IMR-90 (cell line): Measurements from ENCODE around the gene LDLRAD4. TPM values are rescaled to one million over a fixed set of nuclear protein-coding genes. Genes with fewer than 3 reads are reported as not detected.

Source experiments
- ATAC-seq: fragments of 200-7000 bp; cut with Tn5 transposase; 2 replicates; pipeline ENCODE4 v1.9.1; 2020; ENCODE audit warnings: low read depth, mild to moderate bottlenecking, moderate library complexity
- BruUV-seq: library from RNA; stranded (reverse); fragments of 400-500 nt; replicated peaks from 2 replicates; lab custom pipeline; 2021; lab: Mats Ljungman, UMichigan
- CTCF ChIA-PET: fragments of 300-600 bp; formaldehyde crosslinking; extraction: SDS; loops from one replicate; lab custom pipeline; 2021; ENCODE audit warnings: antibody characterized with exemption; lab: Yijun Ruan, JAX
- POLR2A ChIA-PET: fragments of 300-600 bp; sonication (Branson Sonifier 250); formaldehyde crosslinking; loops from one replicate; lab custom pipeline; 2022; ENCODE audit warnings: antibody characterized with exemption; ENCODE audit not compliant: unreplicated experiment; lab: Charles Lee
- DNase-seq: peaks from one replicate; pipeline ENCODE4 v3.0.0; 2013
- H2AFZ ChIP-seq: replicated peaks from 2 replicates; pipeline ENCODE3; 2013; ENCODE audit warnings: low read length, mild to moderate bottlenecking; ENCODE audit not compliant: poor library complexity
- H2AK5ac ChIP-seq: 2 replicates; pipeline ENCODE4 v1.6.1; 2013; ENCODE audit warnings: low read depth, low read length, inconsistent platforms
- H2AK9ac ChIP-seq: replicated peaks from 2 replicates; pipeline ENCODE3; 2013; ENCODE audit warnings: mild to moderate bottlenecking, low read depth, low read length, moderate library complexity; ENCODE audit not compliant: poor library complexity
- H2BK120ac ChIP-seq: 2 replicates; pipeline ENCODE4 v1.6.1; 2013; ENCODE audit warnings: low read depth, low read length, inconsistent platforms
- H2BK15ac ChIP-seq: 3 replicates; pipeline ENCODE4 v1.6.1; 2013; ENCODE audit warnings: low read depth, low read length, inconsistent platforms
- H2BK20ac ChIP-seq: 2 replicates; pipeline ENCODE4 v1.6.1; 2013; ENCODE audit warnings: low read depth, mild to moderate bottlenecking, inconsistent platforms, low read length, moderate library complexity
- H2BK5ac ChIP-seq: 2 replicates; pipeline ENCODE4 v1.6.1; 2013; ENCODE audit warnings: mild to moderate bottlenecking, low read depth, low read length, inconsistent platforms; ENCODE audit not compliant: poor library complexity, severe bottlenecking
- H3K14ac ChIP-seq: replicated peaks from 2 replicates; pipeline ENCODE4 v1.6.1; 2013; ENCODE audit warnings: low read depth, low read length, inconsistent platforms
- H3K18ac ChIP-seq: 2 replicates; pipeline ENCODE4 v1.6.1; 2013; ENCODE audit warnings: low read depth, low read length, control low read depth
- H3K23ac ChIP-seq: 2 replicates; pipeline ENCODE4 v1.6.1; 2013; ENCODE audit warnings: low read depth, low read length, inconsistent platforms
- H3K27ac ChIP-seq: 2 replicates; pipeline ENCODE4 v1.5.1; 2013; ENCODE audit warnings: mild to moderate bottlenecking, control low read depth, low read length; ENCODE audit not compliant: insufficient read depth
- H3K27me3 ChIP-seq: 2 replicates; pipeline ENCODE4 v1.6.1; 2013; ENCODE audit warnings: low read length; ENCODE audit not compliant: control insufficient read depth, insufficient read depth
- H3K36me3 ChIP-seq: 2 replicates; pipeline ENCODE4 v1.6.1; 2013; ENCODE audit warnings: low read length, mixed read lengths; ENCODE audit not compliant: control insufficient read depth, insufficient read depth
- H3K4ac ChIP-seq: 2 replicates; pipeline ENCODE4 v1.6.1; 2013; ENCODE audit warnings: low read depth, low read length, inconsistent platforms
- H3K4me1 ChIP-seq: 2 replicates; pipeline ENCODE4 v1.6.1; 2013; ENCODE audit warnings: low read length, mixed read lengths; ENCODE audit not compliant: control insufficient read depth, insufficient read depth
- H3K4me2 ChIP-seq: 2 replicates; pipeline ENCODE4 v1.6.1; 2013; ENCODE audit warnings: low read depth, mild to moderate bottlenecking, control low read depth, low read length, moderate library complexity
- H3K4me3 ChIP-seq: 2 replicates; pipeline ENCODE4 v1.5.1; 2013; ENCODE audit warnings: low read depth, mild to moderate bottlenecking, control low read depth, low read length, moderate library complexity; ENCODE audit not compliant: insufficient read depth
- H3K56ac ChIP-seq: 2 replicates; pipeline ENCODE4 v1.6.1; 2013; ENCODE audit warnings: low read length, inconsistent platforms; ENCODE audit not compliant: insufficient read depth; ENCODE audit errors: extremely low read depth
- H3K79me1 ChIP-seq, 2 experiments: 2 replicates each; pipeline ENCODE4 v1.6.1; 2013; ENCODE audit warnings: low read length in 2 of 2, inconsistent platforms in 1 of 2, low read depth in 1 of 2
- H3K9ac ChIP-seq: 2 replicates; pipeline ENCODE4 v1.6.1; 2013; ENCODE audit warnings: low read depth, low read length, control low read depth
- H3K9me1 ChIP-seq: 2 replicates; pipeline ENCODE4 v1.6.1; 2013; ENCODE audit warnings: low read length, inconsistent platforms; ENCODE audit not compliant: insufficient read depth
- H3K9me3 ChIP-seq: 2 replicates; pipeline ENCODE4 v1.6.1; 2013; ENCODE audit warnings: low read length; ENCODE audit not compliant: control insufficient read depth, insufficient read depth
- H4K20me1 ChIP-seq: 2 replicates; pipeline ENCODE4 v1.6.1; 2013; ENCODE audit warnings: low read length, inconsistent platforms; ENCODE audit not compliant: insufficient read depth
- H4K5ac ChIP-seq: 2 replicates; pipeline ENCODE4 v1.6.1; 2013; ENCODE audit warnings: mild to moderate bottlenecking, low read depth, low read length, control low read depth
- H4K8ac ChIP-seq, 2 experiments: 2 replicates each; pipeline ENCODE4 v1.6.1; 2013; ENCODE audit warnings: low read depth in 2 of 2, low read length in 2 of 2, control low read depth in 1 of 2, inconsistent platforms in 1 of 2
- H4K91ac ChIP-seq: 2 replicates; pipeline ENCODE4 v1.6.1; 2013; ENCODE audit warnings: low read depth, low read length, inconsistent platforms; ENCODE audit not compliant: insufficient read depth
- BHLHE40 ChIP-seq: fragments of 150-350 bp; IDR thresholded peaks from 2 replicates; pipeline ENCODE4 v1.6.1; 2016; ENCODE audit warnings: mild to moderate bottlenecking, low read depth, low read length
- CEBPB ChIP-seq: IDR thresholded peaks from 2 replicates; pipeline ENCODE4 v1.6.1; 2012; ENCODE audit warnings: low read depth, low read length, improper control_type of control experiment
- CHD1 ChIP-seq: IDR thresholded peaks from 2 replicates; pipeline ENCODE4 v1.6.1; 2012; ENCODE audit warnings: low read depth, low read length, improper control_type of control experiment
- CTCF ChIP-seq: conservative IDR thresholded peaks from 2 replicates; pipeline ENCODE4 v1.5.1; 2012; ENCODE audit warnings: mild to moderate bottlenecking, low read depth, low read length, improper control_type of control experiment
- ELK1 ChIP-seq: fragments of 150-350 bp; IDR thresholded peaks from 2 replicates; pipeline ENCODE4 v1.6.1; 2016; ENCODE audit warnings: low read depth, mild to moderate bottlenecking, low read length, moderate library complexity, borderline replicate concordance
- FOS ChIP-seq: fragments of 150-350 bp; IDR thresholded peaks from 2 replicates; pipeline ENCODE4 v1.6.1; 2016; ENCODE audit warnings: low read depth, low read length
- MAFK ChIP-seq: IDR thresholded peaks from 2 replicates; pipeline ENCODE4 v1.6.1; 2012; ENCODE audit warnings: low read depth, low read length, improper control_type of control experiment
- MAZ ChIP-seq: IDR thresholded peaks from 2 replicates; pipeline ENCODE4 v1.6.1; 2012; ENCODE audit warnings: low read depth, mild to moderate bottlenecking, low read length, improper control_type of control experiment, moderate library complexity, borderline replicate concordance
- MXI1 ChIP-seq: IDR thresholded peaks from 2 replicates; pipeline ENCODE4 v1.6.1; 2012; ENCODE audit warnings: low read depth, mild to moderate bottlenecking, low read length, moderate library complexity, borderline replicate concordance
- NFE2L2 ChIP-seq: fragments of 150-350 bp; IDR thresholded peaks from 2 replicates; pipeline ENCODE4 v1.6.1; 2016; ENCODE audit warnings: low read depth, mild to moderate bottlenecking, low read length
- POLR2A ChIP-seq: IDR thresholded peaks from 2 replicates; pipeline ENCODE4 v1.6.1; 2012; ENCODE audit warnings: mild to moderate bottlenecking, low read depth, low read length
- RAD21 ChIP-seq: IDR thresholded peaks from 2 replicates; pipeline ENCODE4 v1.6.1; 2012; ENCODE audit warnings: low read length, improper control_type of control experiment
- RCOR1 ChIP-seq: IDR thresholded peaks from 2 replicates; pipeline ENCODE4 v1.6.1; 2012; ENCODE audit warnings: mild to moderate bottlenecking, low read length, improper control_type of control experiment; ENCODE audit not compliant: insufficient replicate concordance
- RFX5 ChIP-seq: IDR thresholded peaks from 2 replicates; pipeline ENCODE4 v1.8.0; 2012; ENCODE audit warnings: low read depth, mild to moderate bottlenecking, low read length, moderate library complexity
- SMC3 ChIP-seq: fragments of 150-350 bp; IDR thresholded peaks from 2 replicates; pipeline ENCODE4 v1.6.1; 2016; ENCODE audit warnings: low read depth, mild to moderate bottlenecking, antibody characterized with exemption, low read length, moderate library complexity
- USF2 ChIP-seq: fragments of 150-350 bp; IDR thresholded peaks from 2 replicates; pipeline ENCODE4 v1.6.1; 2017; ENCODE audit warnings: mild to moderate bottlenecking, antibody characterized with exemption, low read length, low read depth
- WGBS, 2 experiments: methylation state at CpG; one replicate each; pipeline versions ENCODE4 v1.1.5 to v1.1.7; 2013; ENCODE audit warnings: missing lambda C conversion rate in 2 of 2; ENCODE audit not compliant: insufficient read length in 1 of 2; ENCODE audit errors: extremely low coverage in 2 of 2; 5-methylcytosine and 5-hydroxymethylcytosine counted together
- dilution Hi-C: fragments of 300-500 bp; cut with HindIII; formaldehyde crosslinking; loops from one replicate; pipeline ENCODE4 v1.14.3; 2018; ENCODE audit warnings: low sequenced_read_pairs; ENCODE audit not compliant: unreplicated experiment
- in situ Hi-C: fragments of 300-500 bp; cut with MboI; formaldehyde crosslinking; loops from 3 replicates; pipeline ENCODE4 v1.14.3; 2019; ENCODE audit warnings: low sequenced_read_pairs, inconsistent platforms, mixed read lengths
- intact Hi-C: fragments of 100-400 bp; cut with micrococcal nuclease; formaldehyde crosslinking; loops from 2 replicates; pipeline ENCODE4 v1.10.0; 2022
- polyA plus RNA-seq, 3 experiments: library from polyadenylated mRNA; depleted of rRNA; stranded (reverse); fragments of >200 nt; gene quantifications; 2 replicates each; pipeline ENCODE4 v1.2.3, GENCODE V29; 2012; ENCODE audit warnings: low replicate concordance in 1 of 3
- total RNA-seq: library from RNA; depleted of rRNA; stranded (reverse); fragments of >200 nt; gene quantifications from 2 replicates; pipeline ENCODE4 v1.2.3, GENCODE V29; 2012

The LDLRAD4 gene
- total and polyA plus RNA-seq, 2 of the 4 experiments (the other 2 are of a cell fraction) = not detected

- Histone ChIP-seq H3K9me1 (no peaks in the 10 kb centered on the region; the same call in 1 of the 2 replicates), H3K4ac (no peak overlapping the region), H3K14ac (no peak overlapping the region), H3K27ac (no peak overlapping the region), H3K4me3 (no peak overlapping the region), H2AK5ac (no peak overlapping the region), H3K4me1 (no peaks in the 10 kb centered on the region), H2AFZ (no peak overlapping the region), H4K8ac (no peak overlapping the region), H2BK5ac (no peak overlapping the region), H3K56ac (no peak overlapping the region), H2BK120ac (no peak overlapping the region), H3K36me3 (no peaks in the 10 kb centered on the region), H4K5ac (no peak overlapping the region), H2BK15ac (no peak overlapping the region), H3K4me2 (no peak overlapping the region), H4K91ac (no peak overlapping the region), H3K9me3 (no peaks in the 10 kb centered on the region), H2AK9ac (no peak overlapping the region), H3K23ac (no peak overlapping the region), H3K18ac (no peak overlapping the region), H3K9ac (no peak overlapping the region), H3K27me3 (no peaks in the 10 kb centered on the region), H3K79me1 (no peaks in the 10 kb centered on the region), H2BK20ac (no peak overlapping the region), H4K20me1 (no peaks in the 10 kb centered on the region)
- dilution Hi-C loops (no loop called here), in situ Hi-C loops (no loop called here), intact Hi-C loops (no loop called here)
- ChIA-PET CTCF (no interaction called here), POLR2A (no interaction called here)
- no peak for ATAC-seq
- WGBS, 2 experiments = no CpG with 5 or more reads among the region's 1 CpG
- no peak for TF ChIP-seq USF2
- TF ChIP-seq FOS = no peak
- TF ChIP-seq SMC3 = no peak
- no peak for TF ChIP-seq CTCF
- no peak for TF ChIP-seq RAD21
- TF ChIP-seq CHD1 = no peak
- TF ChIP-seq ELK1 = no peak
- no peak for TF ChIP-seq BHLHE40
- no peak for TF ChIP-seq CEBPB
- no peak for TF ChIP-seq MAFK
- TF ChIP-seq MAZ = no peak
- TF ChIP-seq RFX5 = no peak
- no peak for TF ChIP-seq RCOR1
- TF ChIP-seq NFE2L2 = no peak
- no peak for TF ChIP-seq MXI1
- TF ChIP-seq POLR2A = no peak
- no peak for DNase-seq
- no TSS peak for BruUV-seq
Measured at GRCh38 chr18:13244135-13244534, 25.6 kb downstream of the LDLRAD4 start.
